SJCRH30 (cell line): ENCODE results near the gene TBXA2R. TPM values are rescaled to one million over a fixed set of nuclear protein-coding genes. Genes with fewer than 3 reads are reported as not detected.
"Not testable (repeated sequence)": the region's sequence is repeated elsewhere in the genome, so short reads cannot be mapped to it uniquely, and the experiment has no call there.

Source experiments
- DNase-seq, 2 experiments: peaks; one replicate each; pipeline ENCODE4 v3.0.0-alpha.2; 2015 to 2020
- H3K27ac ChIP-seq: fragments of 250-450 bp; sonication (Bioruptor Pico); 2 replicates; pipeline ENCODE4 v1.5.1; 2020; ENCODE audit warnings: mild to moderate bottlenecking, moderate library complexity
- H3K27me3 ChIP-seq: fragments of 250-450 bp; sonication (Bioruptor Pico); 2 replicates; pipeline ENCODE4 v1.5.1; 2020; ENCODE audit warnings: mild to moderate bottlenecking, moderate library complexity
- H3K36me3 ChIP-seq: fragments of 250-450 bp; sonication (Bioruptor Pico); 2 replicates; pipeline ENCODE4 v1.5.1; 2020; ENCODE audit warnings: mild to moderate bottlenecking, moderate library complexity
- H3K4me1 ChIP-seq: fragments of 250-450 bp; sonication (Bioruptor Pico); 2 replicates; pipeline ENCODE4 v1.5.1; 2020; ENCODE audit warnings: mild to moderate bottlenecking, moderate library complexity
- H3K4me3 ChIP-seq: fragments of 250-450 bp; sonication (Bioruptor Pico); 2 replicates; pipeline ENCODE4 v1.5.1; 2020; ENCODE audit warnings: mild to moderate bottlenecking, moderate library complexity
- H3K9me3 ChIP-seq: fragments of 250-450 bp; sonication (Bioruptor Pico); replicated peaks from 2 replicates; pipeline ENCODE4 v1.5.1; 2020; ENCODE audit warnings: mild to moderate bottlenecking, moderate library complexity
- total RNA-seq: library from RNA; depleted of rRNA; stranded (reverse); fragments of >200 nt; shearing (Covaris generic); gene quantifications from 2 replicates; pipeline ENCODE4 v1.2.3, GENCODE V29; 2014

TBXA2R gene
- total RNA-seq, 1 experiment from 2014 or later = 0.06 TPM

GRCh38 chr19:3632098-3632497, 25.4 kb upstream of the TBXA2R start:
- H3K27me3 ChIP-seq = no peaks in the 10 kb centered on the region
- H3K36me3 ChIP-seq = no peaks in the 10 kb centered on the region
- no peaks in the 10 kb centered on the region for H3K4me1 ChIP-seq
- no peak for DNase-seq
- no peak overlapping the region for H3K4me3 ChIP-seq
- no peaks in the 10 kb centered on the region for H3K9me3 ChIP-seq
- H3K27ac ChIP-seq = no peak overlapping the region

GRCh38 chr19:3631053-3631861, 24.6 kb upstream of the TBXA2R start:
- Histone ChIP-seq H3K27ac (no peak overlapping the region), H3K9me3 (no peaks in the 10 kb centered on the region), H3K4me1 (no peaks in the 10 kb centered on the region), H3K4me3 (no peak overlapping the region), H3K36me3 (no peaks in the 10 kb centered on the region), H3K27me3 (no peaks in the 10 kb centered on the region)
- DNase-seq = no peak

- H3K27ac ChIP-seq, DNase-seq, H3K4me1 ChIP-seq, H3K27me3 ChIP-seq, H3K9me3 ChIP-seq, H3K36me3 ChIP-seq, H3K4me3 ChIP-seq: not testable (repeated sequence)
Observed at GRCh38 chr19:3628766-3629165, 22.1 kb upstream of the TBXA2R start.

- Histone ChIP-seq H3K9me3 (no peaks in the 10 kb centered on the region), H3K27ac (no peak overlapping the region), H3K36me3 (no peaks in the 10 kb centered on the region), H3K27me3 (no peaks in the 10 kb centered on the region), H3K4me3 (peak overlapping the region; percentile 94; the same call in 1 of the 2 replicates), H3K4me1 (no peaks in the 10 kb centered on the region)
- no peak for DNase-seq
Observed at GRCh38 chr19:3627351-3627723, 20.7 kb upstream of the TBXA2R start.

GRCh38 chr19:3626473-3627350, 20.0 kb upstream of the TBXA2R start, which contains the start of gene CACTIN:
TSS of gene CACTIN (minus strand) at chr19:3626790. CDS start at chr19:3626762, 28 bp downstream.
- no peaks in the 10 kb centered on the region for H3K27me3 ChIP-seq
- H3K36me3 ChIP-seq = no peaks in the 10 kb centered on the region
- peak within 1 kb of the TSS; percentile 94 for H3K4me3 ChIP-seq
- no peaks in the 10 kb centered on the region for H3K9me3 ChIP-seq
- H3K4me1 ChIP-seq = no peaks in the 10 kb centered on the region
- peak within 1 kb of the TSS; percentile 95 for H3K27ac ChIP-seq
- DNase-seq = peak; percentile 99

GRCh38 chr19:3625996-3626472, 19.4 kb upstream of the TBXA2R start:
- peak overlapping the region; percentile 94 for H3K4me3 ChIP-seq
- no peaks in the 10 kb centered on the region for H3K9me3 ChIP-seq
- DNase-seq = no peak
- H3K27me3 ChIP-seq = no peaks in the 10 kb centered on the region
- H3K36me3 ChIP-seq = no peaks in the 10 kb centered on the region
- peak overlapping the region; percentile 95 for H3K27ac ChIP-seq
- H3K4me1 ChIP-seq = no peaks in the 10 kb centered on the region

GRCh38 chr19:3623716-3624115, 17.0 kb upstream of the TBXA2R start:
- Histone ChIP-seq H3K9me3 (no peaks in the 10 kb centered on the region), H3K27me3 (no peaks in the 10 kb centered on the region), H3K4me3 (no peak overlapping the region), H3K36me3 (0 out of 2 replicates have a peak, but pooled peaks cover 3% of the 10 kb centered on the region), H3K4me1 (no peaks in the 10 kb centered on the region), H3K27ac (no peak overlapping the region)
- no peak for DNase-seq

- DNase-seq = no peak
- Histone ChIP-seq H3K36me3 (0 out of 2 replicates have a peak, but pooled peaks cover 6% of the 10 kb centered on the region), H3K4me1 (no peaks in the 10 kb centered on the region), H3K4me3 (no peak overlapping the region), H3K27ac (no peak overlapping the region), H3K9me3 (no peaks in the 10 kb centered on the region), H3K27me3 (no peaks in the 10 kb centered on the region)
Observed at GRCh38 chr19:3622224-3622623, 15.5 kb upstream of the TBXA2R start.

GRCh38 chr19:3621689-3622088, 15.0 kb upstream of the TBXA2R start:
- no peak overlapping the region for H3K4me3 ChIP-seq
- H3K4me1 ChIP-seq = no peaks in the 10 kb centered on the region
- H3K36me3 ChIP-seq = 0 out of 2 replicates have a peak, but pooled peaks cover 6% of the 10 kb centered on the region
- no peak for DNase-seq
- H3K27ac ChIP-seq = no peak overlapping the region
- no peaks in the 10 kb centered on the region for H3K27me3 ChIP-seq
- H3K9me3 ChIP-seq = no peaks in the 10 kb centered on the region

- Histone ChIP-seq H3K27ac (no peak overlapping the region), H3K27me3 (no peaks in the 10 kb centered on the region), H3K4me3 (no peak overlapping the region), H3K4me1 (no peaks in the 10 kb centered on the region), H3K36me3 (0 out of 2 replicates have a peak, but pooled peaks cover 6% of the 10 kb centered on the region), H3K9me3 (no peaks in the 10 kb centered on the region)
- no peak for DNase-seq
Observed at GRCh38 chr19:3620817-3621547, 14.3 kb upstream of the TBXA2R start.

- 0 out of 2 replicates have a peak, but pooled peaks cover 6% of the 10 kb centered on the region for H3K36me3 ChIP-seq
- DNase-seq = no peak
- no peaks in the 10 kb centered on the region for H3K27me3 ChIP-seq
- no peaks in the 10 kb centered on the region for H3K9me3 ChIP-seq
- no peak overlapping the region for H3K4me3 ChIP-seq
- no peak overlapping the region for H3K27ac ChIP-seq
- no peaks in the 10 kb centered on the region for H3K4me1 ChIP-seq
Observed at GRCh38 chr19:3620145-3620816, 13.6 kb upstream of the TBXA2R start.

- Histone ChIP-seq H3K4me3 (no peak overlapping the region), H3K9me3 (no peaks in the 10 kb centered on the region), H3K4me1 (no peaks in the 10 kb centered on the region), H3K27me3 (no peaks in the 10 kb centered on the region), H3K36me3 (0 out of 2 replicates have a peak, but pooled peaks cover 6% of the 10 kb centered on the region), H3K27ac (no peak overlapping the region)
- no peak for DNase-seq
Observed at GRCh38 chr19:3619631-3620012, 12.9 kb upstream of the TBXA2R start.

- Histone ChIP-seq H3K36me3 (0 out of 2 replicates have a peak, but pooled peaks cover 6% of the 10 kb centered on the region), H3K9me3 (no peaks in the 10 kb centered on the region), H3K4me3 (no peak overlapping the region), H3K4me1 (no peaks in the 10 kb centered on the region), H3K27ac (no peak overlapping the region), H3K27me3 (no peaks in the 10 kb centered on the region)
- DNase-seq = no peak
Observed at GRCh38 chr19:3618811-3619630, 12.3 kb upstream of the TBXA2R start.
